B cell (primary cell): Measurements from ENCODE around the gene JMJD8. TPM values are rescaled to one million over a fixed set of nuclear protein-coding genes. Genes with fewer than 3 reads are reported as not detected.

Source experiments
- ATAC-seq: fragments of 200-7000 bp; cut with Tn5 transposase; one replicate; pipeline ENCODE4 v1.10.0; 2021; ENCODE audit warnings: low read depth, mild to moderate bottlenecking, moderate number of reproducible peaks, moderate library complexity
- CTCF ChIA-PET: fragments of 350-600 bp; sonication (Branson Sonifier 250); formaldehyde crosslinking; loops from one replicate; lab custom pipeline; 2021; ENCODE audit warnings: antibody characterized with exemption, inconsistent platforms; lab: Charles Lee
- POLR2A ChIA-PET: fragments of 350-600 bp; sonication (Branson Sonifier 250); formaldehyde crosslinking; loops from one replicate; lab custom pipeline; 2021; ENCODE audit warnings: antibody characterized with exemption; lab: Charles Lee
- DNase-seq: peaks from one replicate; pipeline ENCODE4 v3.0.0; 2013
- H2AFZ ChIP-seq: 2 replicates; pipeline ENCODE4 v1.6.1; 2012; ENCODE audit warnings: mild to moderate bottlenecking, low read depth, low read length; ENCODE audit not compliant: insufficient read depth, poor library complexity, severe bottlenecking
- H3K27ac ChIP-seq, 2 donors: 1 replicate in 1 of 2; 2 replicates in 1 of 2; pipeline ENCODE4 v1.5.1; 2012 to 2013; ENCODE audit warnings: low read length in 2 of 2, mild to moderate bottlenecking in 2 of 2, moderate library complexity in 1 of 2
- H3K27me3 ChIP-seq, 4 experiments: fragments of 200-600 bp in 1 of 4; sonication (generic) in 1 of 4; replicated peaks in 1 of 4; 1 replicate in 2 of 4; 2 replicates in 2 of 4; pipeline versions ENCODE4 v1.6.1 to v1.7.0; 2013 to 2016; ENCODE audit warnings: low read length in 3 of 4, mild to moderate bottlenecking in 2 of 4, mixed read lengths in 1 of 4, moderate library complexity in 1 of 4; ENCODE audit not compliant: insufficient read depth in 4 of 4, control insufficient read depth in 3 of 4; ENCODE audit errors: control extremely low read depth in 1 of 4
- H3K36me3 ChIP-seq, 2 experiments: replicated peaks in 1 of 2; 1 replicate in 1 of 2; 2 replicates in 1 of 2; pipeline versions ENCODE4 v1.6.1 to v1.7.1; 2013; ENCODE audit warnings: low read length in 1 of 2; ENCODE audit not compliant: insufficient read depth in 2 of 2, control insufficient read depth in 1 of 2; ENCODE audit errors: control extremely low read depth in 1 of 2, extremely low read depth in 1 of 2
- H3K4me1 ChIP-seq, 2 donors: fragments of 200-600 bp in 1 of 2; sonication (generic) in 1 of 2; 1 replicate in 1 of 2; 2 replicates in 1 of 2; pipeline versions ENCODE4 v1.5.1 to v1.6.1; 2013 to 2017; ENCODE audit warnings: low read length in 2 of 2; ENCODE audit not compliant: control insufficient read depth in 2 of 2, insufficient read depth in 2 of 2
- H3K4me2 ChIP-seq: replicated peaks from 2 replicates; pipeline ENCODE3; 2012; ENCODE audit warnings: mild to moderate bottlenecking, low read depth, low read length; ENCODE audit not compliant: poor library complexity, severe bottlenecking
- H3K4me3 ChIP-seq, 5 experiments: fragments of 200-600 bp in 1 of 5; sonication (generic) in 1 of 5; 1 replicate in 3 of 5; 2 replicates in 2 of 5; pipeline versions ENCODE4 v1.5.1 to v1.7.0; 2011 to 2016; ENCODE audit warnings: low read length in 4 of 5, mild to moderate bottlenecking in 4 of 5, low read depth in 2 of 5, control low read depth in 1 of 5, moderate library complexity in 1 of 5; ENCODE audit not compliant: insufficient read depth in 1 of 5; ENCODE audit errors: control extremely low read depth in 1 of 5, extremely low read depth in 1 of 5
- H3K79me2 ChIP-seq: fragments of 200-600 bp; sonication (generic); one replicate; pipeline ENCODE4 v1.6.0; 2016; ENCODE audit warnings: low read length; ENCODE audit not compliant: control insufficient read depth, insufficient read depth
- H3K9ac ChIP-seq: fragments of 200-600 bp; sonication (generic); 2 replicates; pipeline ENCODE4 v1.6.1; 2017; ENCODE audit warnings: mild to moderate bottlenecking, low read length, moderate library complexity
- H3K9me3 ChIP-seq, 3 donors: one replicate each; pipeline versions ENCODE4 v1.6.1 to v1.7.1; 2013; ENCODE audit warnings: low read length in 2 of 3; ENCODE audit not compliant: control insufficient read depth in 2 of 3, insufficient read depth in 1 of 3; ENCODE audit errors: control extremely low read depth in 1 of 3
- H4K20me1 ChIP-seq: 2 replicates; pipeline ENCODE4 v1.6.0; 2012; ENCODE audit warnings: mild to moderate bottlenecking, low read length; ENCODE audit not compliant: insufficient read depth, control insufficient read depth, poor library complexity, severe bottlenecking
- H3K27ac Mint-ChIP-seq: one replicate; pipeline ENCODE4 v1.8.0; 2021; ENCODE audit warnings: mixed read lengths
- H3K27me3 Mint-ChIP-seq: one replicate; pipeline ENCODE4 v1.8.0; 2021; ENCODE audit warnings: mixed read lengths
- H3K4me1 Mint-ChIP-seq: one replicate; pipeline ENCODE4 v1.8.0; 2021; ENCODE audit warnings: mixed read lengths
- H3K4me3 Mint-ChIP-seq: one replicate; pipeline ENCODE4 v1.8.0; 2021; ENCODE audit warnings: mixed read lengths
- H3K9me3 Mint-ChIP-seq: one replicate; pipeline ENCODE4 v1.8.0; 2022; ENCODE audit warnings: mixed read lengths; ENCODE audit not compliant: insufficient read depth
- EZH2 ChIP-seq: IDR thresholded peaks from 2 replicates; pipeline ENCODE4 v1.6.1; 2012; ENCODE audit warnings: borderline replicate concordance, low read depth, mild to moderate bottlenecking, moderate library complexity, low read length; ENCODE audit not compliant: insufficient read depth, poor library complexity, severe bottlenecking
- WGBS: methylation state at CpG from one replicate; pipeline ENCODE4 v1.1.5; 2013; ENCODE audit warnings: missing lambda C conversion rate; ENCODE audit not compliant: insufficient coverage; 5-methylcytosine and 5-hydroxymethylcytosine counted together
- intact Hi-C: fragments of 100-400 bp; cut with micrococcal nuclease; formaldehyde crosslinking; loops from one replicate; pipeline ENCODE4 v1.10.0; 2022
- polyA plus RNA-seq: library from polyadenylated mRNA; depleted of rRNA; stranded (reverse); fragments of >200 nt; gene quantifications from 2 replicates; pipeline ENCODE4 v1.2.3, GENCODE V29; 2012
- total RNA-seq, 2 donors: library from RNA; stranded (reverse); fragments of 120-200 nt in 1 of 2; gene quantifications; 1 replicate in 1 of 2; 2 replicates in 1 of 2; pipeline versions ENCODE4 v1.2.3 to v1.2.4, GENCODE V29; 2013 to 2022
- TF ChIP-seq, protein P1 (sequence below): fragments of 200-600 bp; IDR thresholded peaks from one replicate; pipeline ENCODE4 v1.8.0; 2022; ENCODE audit warnings: antibody characterized with exemption, mild to moderate bottlenecking

Gene JMJD8
- total and polyA plus RNA-seq, 2 donors (not counting 1 experiment from before 2014, with no cell fraction given) = 46.3 to 69.3 TPM

GRCh38 chr16:723695-724094 is 39.6 kb upstream of the JMJD8 start:
- CTCF ChIA-PET = interaction anchor here (1.4 kb wide), 1 partner anchor 14 kb away, joined by 3 read pairs; no protein-coding TSS in a partner anchor
- no peak overlapping the region for H3K4me3 Mint-ChIP-seq
- Histone ChIP-seq H3K4me2 (no peak overlapping the region), H4K20me1 (peaks cover 16% of the 10 kb centered on the region), H3K4me1 (peaks cover 25 to 51% of the 10 kb centered on the region in 2 donors), H2AFZ (no peak overlapping the region), H3K27me3 (no peaks in the 10 kb centered on the region), H3K9me3 (peaks cover 0 to 3% (median 0%) of the 10 kb centered on the region in 3 donors), H3K4me3 (no peak overlapping the region), H3K79me2 (no peaks in the 10 kb centered on the region), H3K9ac (no peak overlapping the region), H3K36me3 (no peaks in the 10 kb centered on the region), H3K27ac (no peak overlapping the region)
- POLR2A ChIA-PET = interaction anchor here (1.4 kb wide), 1 partner anchor 14 kb away, joined by 3 read pairs; no protein-coding TSS in a partner anchor
- H3K27me3 Mint-ChIP-seq = no peaks in the 10 kb centered on the region
- ATAC-seq (no peak), DNase-seq (no peak)
- H3K9me3 Mint-ChIP-seq = no peaks in the 10 kb centered on the region
- intact Hi-C loops = loop anchor here (5.0 kb wide), 1 partner anchor 41 kb away; the partner anchor contains the start of genes JMJD8 and STUB1
- no peak for TF ChIP-seq EZH2
- TF ChIP-seq, protein P1, sequence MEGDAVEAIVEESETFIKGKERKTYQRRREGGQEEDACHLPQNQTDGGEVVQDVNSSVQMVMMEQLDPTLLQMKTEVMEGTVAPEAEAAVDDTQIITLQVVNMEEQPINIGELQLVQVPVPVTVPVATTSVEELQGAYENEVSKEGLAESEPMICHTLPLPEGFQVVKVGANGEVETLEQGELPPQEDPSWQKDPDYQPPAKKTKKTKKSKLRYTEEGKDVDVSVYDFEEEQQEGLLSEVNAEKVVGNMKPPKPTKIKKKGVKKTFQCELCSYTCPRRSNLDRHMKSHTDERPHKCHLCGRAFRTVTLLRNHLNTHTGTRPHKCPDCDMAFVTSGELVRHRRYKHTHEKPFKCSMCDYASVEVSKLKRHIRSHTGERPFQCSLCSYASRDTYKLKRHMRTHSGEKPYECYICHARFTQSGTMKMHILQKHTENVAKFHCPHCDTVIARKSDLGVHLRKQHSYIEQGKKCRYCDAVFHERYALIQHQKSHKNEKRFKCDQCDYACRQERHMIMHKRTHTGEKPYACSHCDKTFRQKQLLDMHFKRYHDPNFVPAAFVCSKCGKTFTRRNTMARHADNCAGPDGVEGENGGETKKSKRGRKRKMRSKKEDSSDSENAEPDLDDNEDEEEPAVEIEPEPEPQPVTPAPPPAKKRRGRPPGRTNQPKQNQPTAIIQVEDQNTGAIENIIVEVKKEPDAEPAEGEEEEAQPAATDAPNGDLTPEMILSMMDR = no peak
- no peak overlapping the region for H3K27ac Mint-ChIP-seq
- WGBS = 16% methylated on average over 8 of the region's 9 CpGs
- peaks cover 28% of the 10 kb centered on the region for H3K4me1 Mint-ChIP-seq

GRCh38 chr16:722835-723633 is 38.9 kb upstream of the JMJD8 start:
- peaks cover 22 to 47% of the 10 kb centered on the region in 2 donors for H3K4me1 ChIP-seq
- Mint-ChIP-seq H3K4me3 (peak overlapping the region; percentile 44), H3K4me1 (peaks cover 26% of the 10 kb centered on the region), H3K27me3 (no peaks in the 10 kb centered on the region), H3K9me3 (no peaks in the 10 kb centered on the region), H3K27ac (peak overlapping the region; percentile 41)
- H2AFZ ChIP-seq = no peak overlapping the region
- H3K4me2 ChIP-seq = no peak overlapping the region
- H3K27me3 ChIP-seq = no peaks in the 10 kb centered on the region
- H3K4me3 ChIP-seq = no peak overlapping the region
- peaks cover 0 to 3% (median 0%) of the 10 kb centered on the region in 3 donors for H3K9me3 ChIP-seq
- ChIA-PET CTCF (interaction anchor here (0.9 to 3.8 kb wide), 6 partner anchors 9 to 689 kb away, joined by 3 to 26 read pairs (median 3); partner anchors contain the start of gene CIAO3), POLR2A (no interaction called here)
- no peak for DNase-seq
- intact Hi-C loops = loop anchor here (5.0 kb wide), 1 partner anchor 41 kb away; the partner anchor contains the start of genes JMJD8 and STUB1
- no peak for ATAC-seq
- H3K36me3 ChIP-seq = no peaks in the 10 kb centered on the region
- 89% methylated on average over 18 of the region's 24 CpGs for WGBS
- H3K9ac ChIP-seq = no peak overlapping the region
- H3K27ac ChIP-seq = peak overlapping the region in 1 of 2 donors; percentile 9
- H3K79me2 ChIP-seq = no peaks in the 10 kb centered on the region
- H4K20me1 ChIP-seq = peaks cover 16% of the 10 kb centered on the region
- TF ChIP-seq, protein P1 = no peak
- TF ChIP-seq EZH2 = no peak
